K562 (cell line): ENCODE data around the gene TMEM131L. TPM values are rescaled to one million over a fixed set of nuclear protein-coding genes. Genes with fewer than 3 reads are reported as not detected.

Source experiments
- DEAF1 ChIP-seq: fragments of 450-650 bp; formaldehyde crosslinking; IDR thresholded peaks from 2 replicates; pipeline ENCODE4 v1.4.0; 2020; ENCODE audit warnings: mild to moderate bottlenecking, moderate library complexity
- ETV6 ChIP-seq, 3 experiments: fragments of 150-350 bp in 1 of 3; sonication (generic) in 1 of 3; formaldehyde crosslinking in 1 of 3; IDR thresholded peaks; 2 replicates each; pipeline versions ENCODE4 v1.6.1 to v1.8.0; 2014 to 2022; ENCODE audit warnings: borderline replicate concordance in 2 of 3, low read depth in 2 of 3, antibody characterized with exemption in 1 of 3, low read length in 1 of 3, mild to moderate bottlenecking in 1 of 3, missing genetic modification reagents in 1 of 3
- REST ChIP-seq, 2 experiments: fragments of 450-650 bp; formaldehyde crosslinking in 1 of 2; IDR thresholded peaks; 2 replicates each; pipeline versions ENCODE4 v1.4.0 to v1.6.1; 2014 to 2020; ENCODE audit warnings: mild to moderate bottlenecking in 2 of 2, borderline replicate concordance in 1 of 2, low read depth in 1 of 2
- polyA plus RNA-seq, 8 experiments: library from polyadenylated mRNA; depleted of rRNA in 4 of 8; stranded (reverse) in 5 of 8; unstranded in 3 of 8; fragments of >200 nt; fragmentation: Nextera tagmentation in 2 of 8; fragmentation: Illumina TruSeq in 1 of 8; extraction: Ambion mirVana in 2 of 8; extraction: Trizol in 1 of 8; gene quantifications; 2 replicates each; pipeline versions ENCODE4 v1.2.1 to v1.2.3, GENCODE V29; 2011 to 2014; ENCODE audit warnings: inconsistent platforms in 1 of 8, missing spikeins in 1 of 8
- total RNA-seq, 7 experiments: library from RNA; depleted of rRNA in 6 of 7; stranded (reverse); fragments of >200 nt in 6 of 7; fragmentation: Illumina TruSeq in 2 of 7; extraction: Trizol in 2 of 7; gene quantifications; 2 replicates each; pipeline versions ENCODE4 v1.2.1 to v1.2.3, GENCODE V29; 2011 to 2021; ENCODE audit warnings: low replicate concordance in 1 of 7

Gene TMEM131L
- total and polyA plus RNA-seq, 9 of the 15 experiments (the other 6 are each of a cell fraction or from before 2014, with no cell fraction given) = 1.2 to 20.8 (median 12.9) TPM

- TF ChIP-seq ETV6 (IDR thresholded peaks at IDR 0.05; ENCODE audit: borderline replicate concordance in 1 of 2, low read depth in 2 of 2, low read length in 1 of 2) (peak in 1 of 2 experiments; percentile 53; a peak in 1 of 4 replicates), ETV6 (CRISPR knock-in tag; IDR thresholded peaks at IDR 0.05; ENCODE audit: borderline replicate concordance) (no peak), REST (IDR thresholded peaks at IDR 0.05; ENCODE audit: borderline replicate concordance) (peak; percentile 92), REST (CRISPR knock-in tag; IDR thresholded peaks at IDR 0.05; ENCODE audit: low read depth) (no peak), DEAF1 (CRISPR knock-in tag) (peak; percentile 79)
Measured at GRCh38 chr4:153432965-153433753, 33.0 kb upstream of the TMEM131L start (continued).
